ENCODE results near the gene CITED1.

Gene CITED1

DNA sequence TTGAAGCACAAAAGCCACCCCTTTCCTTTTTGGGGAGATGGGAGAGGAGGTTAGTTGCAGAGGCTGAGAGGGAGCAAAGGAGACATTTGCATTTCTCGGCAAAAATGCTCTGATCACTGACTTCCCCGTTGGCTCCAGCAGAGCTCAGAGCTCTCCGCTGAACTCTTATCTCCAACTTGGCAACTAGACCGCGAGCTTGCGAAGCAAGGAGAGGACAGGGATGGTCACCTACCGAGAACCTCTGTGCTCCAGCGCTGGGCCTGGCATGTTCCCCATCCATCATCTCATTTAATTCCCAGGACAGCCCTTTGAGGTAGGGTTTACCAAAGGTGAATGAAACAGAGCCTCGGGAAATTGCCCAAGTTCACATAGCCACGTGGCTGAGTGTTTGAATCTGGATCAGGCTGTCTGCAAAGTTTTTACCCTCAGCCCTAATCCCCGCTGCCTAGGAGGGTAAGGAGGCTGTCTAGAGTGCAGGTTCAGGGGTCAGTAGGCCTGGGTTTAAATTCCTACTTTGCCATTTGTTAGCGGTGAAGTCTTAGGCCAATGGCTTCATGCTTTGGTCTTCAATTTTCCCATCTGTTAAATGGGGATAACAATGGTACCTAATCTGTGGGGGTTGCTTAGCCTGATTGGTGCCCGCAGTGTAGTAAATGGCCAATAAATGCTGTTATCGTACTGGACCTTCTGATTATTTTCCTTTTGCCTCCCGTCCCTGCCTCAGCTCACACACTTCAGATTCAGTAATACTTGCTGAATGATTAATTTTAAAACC, 3.8 kb upstream of the CITED1 start:
- in situ Hi-C loops (cut with MboI; ENCODE audit: low sequenced_read_pairs) = no loop called here

DNA sequence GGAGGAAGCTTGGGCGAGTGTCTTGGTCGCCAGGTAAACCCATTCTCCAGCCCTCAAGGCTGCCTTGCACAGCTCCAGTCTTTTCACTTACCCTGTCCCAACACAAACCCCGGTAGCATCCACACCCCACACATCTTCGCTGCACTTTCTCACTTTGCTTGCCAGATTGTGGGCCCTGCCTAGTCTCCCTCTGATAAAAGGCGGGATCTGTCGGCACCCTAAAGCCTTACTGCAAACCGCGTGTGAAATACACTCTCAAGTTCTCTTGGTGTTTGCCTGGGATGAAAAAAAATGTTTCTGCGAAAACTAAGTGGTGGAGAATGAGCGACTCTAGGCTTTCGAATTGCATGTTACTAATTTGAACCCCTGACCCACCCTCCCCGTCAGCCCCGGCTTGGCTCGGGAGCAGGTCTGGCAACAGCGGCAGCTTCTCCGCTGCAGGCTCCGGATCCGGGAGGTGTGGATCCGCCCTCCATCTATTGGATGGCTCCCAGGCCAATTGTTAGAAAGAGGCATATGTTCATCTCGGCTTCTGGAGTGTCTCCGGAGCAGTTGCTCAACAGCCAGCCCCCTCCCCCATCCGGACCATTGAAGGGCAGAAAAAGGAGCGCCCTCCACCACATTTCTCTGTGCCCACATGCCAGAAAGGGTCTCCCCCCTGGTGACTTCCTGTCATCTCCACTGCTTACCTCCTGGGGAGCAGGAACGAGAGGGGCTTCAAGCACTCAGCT, 3.0 kb upstream of the CITED1 start:
- in situ Hi-C loops (cut with MboI; ENCODE audit: low sequenced_read_pairs) = no loop called here

DNA sequence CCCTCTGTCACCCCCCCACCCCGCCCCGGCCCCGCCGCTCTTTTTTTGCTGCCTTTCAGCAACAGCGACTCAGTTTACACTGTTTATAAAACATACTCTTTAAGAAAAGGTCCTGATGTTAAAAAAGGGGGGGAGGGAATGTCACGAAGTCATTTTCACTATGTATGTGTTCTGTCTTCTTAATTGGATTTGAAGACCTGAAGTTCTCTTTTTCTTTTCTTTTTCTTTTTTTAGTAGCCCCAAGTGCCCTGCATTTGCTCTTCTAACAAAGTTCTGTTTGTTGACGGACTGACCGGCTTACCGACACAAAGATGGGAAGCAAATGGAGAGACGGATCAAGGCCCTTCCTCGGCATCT, 2.5 kb upstream of the CITED1 start:
- in situ Hi-C loops (cut with MboI; ENCODE audit: low sequenced_read_pairs) = no loop called here

DNA sequence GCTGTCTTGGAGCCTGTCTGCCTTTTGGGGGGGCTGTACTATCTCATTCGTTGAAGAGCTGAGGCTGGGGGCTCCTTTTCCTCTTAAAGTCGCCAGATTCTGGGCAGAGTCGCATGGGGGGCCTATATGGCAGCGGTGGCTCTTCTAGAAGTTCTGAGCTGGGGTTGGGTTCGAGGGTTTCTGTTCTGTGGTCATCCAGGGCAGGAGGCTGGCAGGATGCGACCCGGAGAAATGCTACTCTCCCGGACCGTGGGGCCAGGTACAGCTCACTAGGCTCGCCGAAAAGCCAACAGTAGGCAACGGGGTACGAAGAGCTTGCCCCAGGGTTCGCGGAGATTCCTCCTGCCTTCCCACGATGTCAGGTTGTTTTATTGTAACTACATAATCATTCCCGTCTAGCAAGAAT, 1.9 kb upstream of the CITED1 start:
- in situ Hi-C loops (cut with MboI; ENCODE audit: low sequenced_read_pairs) = no loop called here

DNA sequence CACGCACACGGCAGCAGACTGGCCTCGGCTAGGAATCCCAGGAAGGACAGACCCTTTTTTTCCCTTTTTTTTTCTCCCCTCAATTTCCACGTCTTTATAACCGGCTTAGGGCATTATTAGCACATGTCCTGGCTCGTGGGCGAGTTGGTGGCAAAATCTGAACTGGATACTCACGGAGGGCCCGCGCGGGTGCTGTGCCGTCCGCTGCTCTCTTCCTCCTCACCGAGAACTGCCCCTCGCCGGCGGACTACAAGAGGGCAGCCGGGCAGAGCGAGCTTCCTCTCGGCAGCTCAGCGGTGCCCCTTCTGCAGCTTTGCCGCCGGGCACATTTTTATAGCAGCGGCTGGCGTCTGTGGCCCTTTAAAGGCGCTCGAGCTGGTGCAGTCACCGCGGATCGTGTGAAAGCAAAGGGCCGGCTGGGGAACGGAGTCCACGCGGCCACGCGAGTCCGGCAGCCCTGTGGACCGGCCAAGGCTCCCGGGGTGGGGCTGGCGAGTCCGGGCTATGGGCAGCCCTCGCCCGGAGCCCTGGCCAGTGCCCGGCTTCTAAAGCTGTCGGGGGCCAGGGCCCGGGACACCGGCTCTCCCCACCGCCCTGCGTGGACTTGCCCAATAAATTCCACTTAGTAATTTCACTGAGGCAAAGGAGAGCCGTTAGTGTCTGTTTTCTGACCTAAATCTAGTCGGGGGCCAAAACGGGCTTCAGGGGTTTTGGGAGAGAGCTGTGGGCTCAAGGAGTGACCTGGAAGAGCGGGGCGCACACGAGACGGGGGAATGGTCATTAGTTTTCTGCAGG, 1.3 kb upstream of the CITED1 start:
- in situ Hi-C loops (cut with MboI; ENCODE audit: low sequenced_read_pairs) = no loop called here

DNA sequence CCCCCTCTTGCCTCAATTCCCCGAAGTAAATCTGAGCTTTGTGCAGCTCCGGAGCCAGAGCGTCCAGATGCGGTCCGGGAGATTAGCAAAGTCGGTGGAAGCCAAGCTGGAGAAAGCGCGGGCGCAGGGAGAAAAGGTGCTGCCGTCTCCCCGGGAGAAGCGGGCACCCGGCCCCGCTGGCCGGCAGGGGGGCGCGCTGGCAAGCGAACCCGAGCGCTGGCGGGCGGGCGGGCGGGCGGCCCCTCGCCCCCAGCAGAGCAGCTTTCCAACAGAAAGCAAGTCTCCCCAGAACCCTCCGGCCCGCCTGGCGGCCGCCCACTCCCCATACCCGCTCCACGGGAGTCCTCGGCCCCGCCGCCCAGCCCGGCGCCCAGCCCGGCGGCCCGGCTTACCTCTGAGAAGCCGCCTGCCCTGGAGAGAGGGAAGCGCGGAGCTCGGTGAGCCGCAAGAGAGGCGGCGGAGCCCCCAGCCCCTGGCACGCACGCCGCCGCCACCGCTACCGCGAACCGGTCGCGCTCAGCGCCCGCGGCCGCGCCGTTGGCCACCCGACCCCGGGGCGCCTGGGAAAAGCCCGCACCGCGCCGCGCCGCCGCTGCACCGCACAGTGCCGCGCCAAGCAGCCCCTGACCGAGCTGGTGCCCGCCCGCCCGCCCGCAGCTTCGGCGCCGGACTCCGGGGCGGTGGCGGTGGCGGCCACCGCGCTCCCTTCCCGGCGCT, 529 bp upstream of the CITED1 start:
- in situ Hi-C loops (cut with MboI; ENCODE audit: low sequenced_read_pairs) = no loop called here

- in situ Hi-C loops (cut with MboI; ENCODE audit: low sequenced_read_pairs) = no loop called here
These were observed 837 bp downstream of the CITED1 start for GRCh38 chrX:72304877-72305276.

GRCh38 chrX:72301781-72302180, 3.9 kb downstream of the CITED1 start:
- in situ Hi-C loops (cut with MboI; ENCODE audit: low sequenced_read_pairs) = no loop called here

- in situ Hi-C loops (cut with MboI; ENCODE audit: low sequenced_read_pairs) = no loop called here
These were observed 5.7 kb downstream of the CITED1 start for GRCh38 chrX:72299891-72300630.

GRCh38 chrX:72297953-72298730, 7.6 kb downstream of the CITED1 start:
- in situ Hi-C loops (cut with MboI; ENCODE audit: low sequenced_read_pairs) = no loop called here

DNA sequence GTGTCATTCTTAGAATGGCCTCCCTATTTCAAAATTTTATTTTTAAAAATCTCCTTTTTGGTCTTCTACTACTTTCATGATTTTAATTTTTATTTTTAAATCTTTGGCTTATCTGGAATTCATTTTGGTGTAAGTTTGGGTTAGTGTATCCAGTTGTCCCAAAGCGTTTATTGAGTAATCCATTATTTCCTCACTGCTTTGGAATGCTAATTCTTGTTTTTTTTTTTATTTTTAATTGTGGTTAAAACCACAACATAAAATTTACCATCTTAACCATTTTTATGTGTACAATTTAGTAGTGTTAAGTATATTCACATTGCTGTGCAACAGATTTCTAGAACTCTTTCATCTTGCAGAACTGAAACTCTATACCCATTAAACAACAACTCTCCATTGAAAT, 8.7 kb downstream of the CITED1 start:
- in situ Hi-C loops (cut with MboI; ENCODE audit: low sequenced_read_pairs) = no loop called here

- in situ Hi-C loops (cut with MboI; ENCODE audit: low sequenced_read_pairs) = no loop called here
These were observed 10.0 kb downstream of the CITED1 start for GRCh38 chrX:72295745-72296144.

GRCh38 chrX:72294497-72294896, 11.2 kb downstream of the CITED1 start:
- in situ Hi-C loops (cut with MboI; ENCODE audit: low sequenced_read_pairs) = no loop called here

DNA sequence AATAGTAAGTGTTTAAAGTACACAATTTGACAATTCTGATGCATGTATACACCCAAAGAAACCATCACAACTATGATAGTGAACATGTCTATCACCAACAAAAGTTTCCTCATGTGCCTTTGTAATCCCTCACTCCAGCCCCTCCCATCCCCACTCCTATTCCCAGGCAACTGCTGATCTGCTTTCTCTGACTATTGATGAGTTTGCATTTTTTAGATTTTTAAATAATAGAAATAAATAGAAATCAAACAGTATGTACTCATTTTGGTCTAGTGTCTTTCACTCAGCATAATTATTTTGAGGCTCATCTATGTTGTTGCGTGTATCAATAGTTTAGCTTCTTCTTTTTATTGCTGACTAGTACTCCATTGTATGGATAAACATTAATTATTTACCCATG, 23.4 kb downstream of the CITED1 start:
- in situ Hi-C loops (cut with MboI; ENCODE audit: low sequenced_read_pairs) = no loop called here

- in situ Hi-C loops (cut with MboI; ENCODE audit: low sequenced_read_pairs) = no loop called here
These were observed 25.3 kb downstream of the CITED1 start for GRCh38 chrX:72280321-72280845.

GRCh38 chrX:72276478-72276953, 29.2 kb downstream of the CITED1 start:
- in situ Hi-C loops (cut with MboI; ENCODE audit: low sequenced_read_pairs) = no loop called here

- in situ Hi-C loops (cut with MboI; ENCODE audit: low sequenced_read_pairs) = no loop called here
These were observed 31.2 kb downstream of the CITED1 start for GRCh38 chrX:72274526-72274925.

DNA sequence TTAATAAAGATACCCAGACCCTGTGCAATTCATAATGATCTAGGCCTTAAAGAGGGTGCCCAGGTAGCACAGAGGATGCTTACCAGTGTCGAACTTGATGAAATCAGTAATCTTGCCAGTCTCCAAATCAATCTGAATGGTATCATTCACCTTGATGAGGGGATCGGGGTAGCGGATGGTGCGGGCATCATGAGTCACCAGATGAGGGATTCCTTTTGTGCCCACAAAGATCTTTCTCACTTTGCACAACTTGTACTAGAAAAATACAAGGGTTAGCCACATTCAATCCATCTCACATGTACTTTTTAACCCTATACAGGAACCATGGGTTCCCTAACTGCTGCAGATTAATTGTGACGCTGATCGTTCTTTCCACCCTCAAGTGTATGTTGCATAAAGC, 32.0 kb downstream of the CITED1 start:
- in situ Hi-C loops (cut with MboI; ENCODE audit: low sequenced_read_pairs) = no loop called here

DNA sequence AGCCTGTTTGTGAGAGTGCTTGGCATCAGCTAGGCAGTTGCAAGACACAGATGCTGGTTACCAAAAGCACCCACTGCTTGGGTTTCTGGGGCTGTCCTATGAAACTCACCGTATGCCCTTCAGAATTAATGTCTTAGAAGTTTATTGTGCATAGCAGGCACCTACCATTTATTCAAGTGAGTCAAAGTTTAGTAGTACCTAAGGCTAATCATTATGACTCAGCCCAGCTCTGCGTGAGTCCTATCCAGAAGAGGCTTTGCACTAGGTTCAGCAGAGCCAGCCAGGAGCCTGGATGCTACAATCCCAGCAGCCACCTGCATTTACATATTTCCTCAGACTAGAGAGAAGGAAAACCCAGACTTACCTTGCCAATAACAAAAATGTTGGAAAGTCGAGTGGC, 32.8 kb downstream of the CITED1 start:
- in situ Hi-C loops (cut with MboI; ENCODE audit: low sequenced_read_pairs) = no loop called here
